GM21423 (cell line): ENCODE data around the gene TRIM3.

Experiments used
- ATAC-seq: cut with Tn5 transposase; IDR thresholded peaks from one replicate; pipeline ENCODE4 v1.9.1; 2021; ENCODE audit warnings: mild to moderate bottlenecking, moderate library complexity; ENCODE audit not compliant: unreplicated experiment

The TRIM3 gene

DNA sequence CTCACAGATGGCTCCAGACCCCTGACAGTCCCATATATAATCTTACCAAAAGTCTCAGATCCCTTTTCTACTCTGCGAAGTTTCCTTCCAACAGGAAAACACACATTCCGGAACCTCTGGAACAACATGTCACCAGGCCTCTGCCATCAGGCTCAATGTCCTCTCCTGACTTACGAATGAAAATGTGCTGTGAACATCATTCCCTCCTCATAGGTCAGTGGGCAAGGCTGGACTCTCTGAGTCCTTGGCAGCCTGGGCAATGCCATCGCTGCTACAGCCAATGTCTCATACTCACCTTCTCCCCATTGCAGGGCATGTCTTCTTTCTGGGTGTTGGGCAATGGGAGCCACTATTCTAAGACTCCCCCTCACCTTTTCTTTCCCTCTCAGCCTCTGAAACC, 31.3 kb downstream of the TRIM3 start:
- no peak for ATAC-seq

DNA sequence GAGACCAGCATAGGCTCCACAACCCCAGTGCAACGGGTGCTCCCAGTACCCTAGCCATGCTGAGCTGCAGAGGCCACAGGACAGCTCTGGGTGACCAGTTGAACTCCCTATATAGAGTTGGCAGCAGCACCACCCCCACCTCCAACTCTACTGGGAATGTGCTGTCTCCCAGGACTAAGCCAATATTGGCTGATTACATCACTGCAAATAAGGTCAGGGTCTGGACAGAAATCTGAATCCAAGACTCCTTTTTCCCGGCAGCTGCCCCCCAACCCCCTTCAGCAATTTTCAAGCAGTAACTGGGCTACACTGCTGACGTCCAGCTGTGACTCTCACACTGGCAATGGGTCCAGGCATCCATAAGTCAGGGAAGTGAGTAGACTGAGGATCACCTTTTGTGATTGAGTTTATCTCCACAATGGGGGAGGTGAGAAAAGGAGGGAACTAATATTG, 32.8 kb downstream of the TRIM3 start, which contains the start of gene HPX:
HPX (minus strand) TSS at position 82 of the 453 bp plus-strand sequence; CDS start at position 58, 24 bp downstream.
- ATAC-seq = no peak

DNA sequence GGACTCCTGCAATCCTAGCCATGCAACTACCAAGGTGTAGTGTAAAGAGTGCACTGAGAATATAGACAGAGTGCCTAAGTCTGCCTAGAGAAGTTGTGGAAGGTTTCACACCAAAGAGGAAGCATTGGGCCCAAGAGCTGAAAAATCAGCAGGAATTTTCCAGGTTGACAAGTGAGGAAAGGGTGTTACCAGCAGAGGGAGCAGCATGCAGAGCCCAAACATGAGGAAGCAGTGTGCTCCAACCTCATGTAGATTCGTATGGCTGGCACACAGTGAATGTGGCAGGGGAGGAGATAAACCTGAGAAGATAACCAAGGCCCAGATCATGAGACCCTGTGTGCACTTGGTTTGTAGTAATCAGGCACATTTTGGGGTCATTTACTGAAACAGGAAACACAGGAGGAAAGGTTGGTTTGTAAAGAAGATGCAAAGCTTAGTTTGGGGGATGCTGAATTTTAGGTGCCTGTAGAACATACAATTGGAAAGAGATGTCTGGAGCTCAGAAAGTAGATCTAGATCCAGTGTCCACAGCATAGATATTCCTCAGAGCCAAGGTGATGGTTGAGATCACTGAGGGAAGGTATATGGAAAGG, 34.7 kb downstream of the TRIM3 start:
- no peak for ATAC-seq

DNA sequence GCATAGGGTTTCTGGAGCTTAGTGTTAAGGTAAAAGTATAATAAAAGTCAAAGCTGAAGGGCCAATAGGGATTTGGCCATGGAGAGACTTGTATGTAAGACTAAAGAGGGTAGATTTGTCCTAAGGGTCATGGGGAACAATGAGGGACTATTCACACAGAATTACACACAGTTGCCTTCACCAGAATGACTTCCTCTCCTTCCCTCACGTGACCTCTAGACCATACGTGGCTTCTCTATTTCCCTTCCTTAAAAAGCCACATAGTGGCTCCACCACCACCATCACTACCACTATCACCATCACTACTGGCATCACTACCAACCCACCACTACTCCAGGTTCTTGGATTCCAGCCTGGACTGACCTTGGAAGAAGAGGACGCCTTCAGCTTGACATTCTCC, 35.7 kb downstream of the TRIM3 start:
- ATAC-seq = no peak

DNA sequence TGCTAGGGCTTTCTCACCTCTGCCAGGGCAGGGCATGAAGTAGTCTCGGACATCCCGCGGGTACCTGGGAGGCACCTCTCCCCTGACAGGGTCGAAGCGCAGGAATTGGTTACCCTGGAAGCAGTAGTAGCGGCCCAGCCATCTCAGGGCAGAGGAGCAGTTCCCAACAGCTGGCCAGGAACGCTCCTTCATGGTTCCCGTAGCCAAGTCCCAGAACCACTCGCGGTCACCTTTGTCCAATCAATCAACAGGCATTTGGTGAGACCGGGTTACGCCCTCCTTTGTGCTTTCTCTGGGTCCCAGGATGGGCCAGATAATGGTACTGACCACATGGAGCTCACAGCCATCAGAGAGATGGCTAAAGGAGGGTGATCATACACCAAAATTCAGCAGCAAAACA, 36.3 kb downstream of the TRIM3 start:
- no peak for ATAC-seq

DNA sequence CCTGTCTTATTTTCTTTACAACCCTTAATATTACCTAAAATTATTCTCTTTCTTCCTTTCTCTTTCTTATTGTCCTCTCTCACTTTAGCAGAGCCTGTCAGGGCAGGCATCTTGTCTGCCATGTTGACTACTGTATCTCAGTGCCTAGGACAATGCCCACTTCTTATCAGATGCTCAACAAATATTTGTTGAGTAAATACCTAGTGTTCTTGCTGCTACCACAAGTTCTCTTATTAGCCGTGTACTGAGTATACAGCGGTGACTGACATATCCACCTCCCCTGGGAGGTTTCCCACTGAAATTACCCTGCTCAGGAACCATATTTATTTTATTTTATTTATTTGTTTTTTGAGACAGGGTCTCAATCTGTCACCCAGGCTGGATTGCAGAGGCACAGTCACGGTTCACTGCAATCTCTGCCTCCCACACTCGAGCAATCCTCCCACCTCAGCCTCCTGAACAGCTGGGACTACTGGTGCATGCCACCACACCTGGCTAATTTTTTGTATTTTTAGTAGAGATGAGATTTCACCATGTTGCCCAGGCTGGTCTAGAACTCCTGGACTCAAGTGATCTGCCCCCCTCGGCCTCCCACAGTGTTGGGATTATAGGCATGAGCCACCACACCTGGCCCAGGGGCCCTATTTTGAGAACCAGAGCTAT, 39.6 kb downstream of the TRIM3 start:
- no peak for ATAC-seq

DNA sequence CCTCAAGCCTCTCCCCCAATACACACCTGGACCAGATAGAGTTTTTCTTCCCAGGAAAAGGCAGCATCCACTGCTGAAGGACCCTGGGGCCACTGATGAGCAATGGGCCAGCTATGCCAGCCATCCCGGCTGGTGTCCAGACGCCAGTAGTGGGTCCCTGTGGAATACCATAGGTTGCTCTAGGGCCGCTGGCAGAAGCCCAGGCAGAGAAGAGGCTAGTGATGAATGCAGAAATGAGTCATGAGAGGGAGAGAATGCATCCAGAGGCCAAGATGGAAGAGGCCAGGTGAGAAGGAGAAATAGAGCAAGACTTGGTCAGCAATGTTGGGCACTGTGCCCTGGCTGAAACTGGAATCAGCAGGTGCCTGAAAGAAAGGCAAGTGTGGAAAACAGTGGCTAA, 41.9 kb downstream of the TRIM3 start:
- ATAC-seq = no peak

DNA sequence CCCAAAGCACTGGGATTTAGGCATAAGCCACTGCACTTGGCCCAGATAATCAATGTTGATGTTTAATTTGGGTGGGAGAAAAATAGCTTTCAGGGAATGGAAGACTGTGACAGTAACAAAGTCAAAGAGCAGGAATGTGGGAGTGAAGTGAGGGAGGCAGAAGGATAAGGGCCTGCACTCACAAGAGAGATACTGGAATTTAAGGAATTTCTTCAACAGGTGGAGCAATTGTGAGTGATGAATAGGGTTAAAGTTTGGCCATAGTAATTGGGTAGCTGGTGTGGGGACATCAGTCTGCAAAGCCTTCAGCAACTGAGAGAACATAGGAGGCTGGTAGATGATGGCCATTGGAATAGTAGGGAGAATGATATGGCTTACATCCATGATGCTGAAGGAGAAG, 46.2 kb downstream of the TRIM3 start:
- no peak for ATAC-seq

DNA sequence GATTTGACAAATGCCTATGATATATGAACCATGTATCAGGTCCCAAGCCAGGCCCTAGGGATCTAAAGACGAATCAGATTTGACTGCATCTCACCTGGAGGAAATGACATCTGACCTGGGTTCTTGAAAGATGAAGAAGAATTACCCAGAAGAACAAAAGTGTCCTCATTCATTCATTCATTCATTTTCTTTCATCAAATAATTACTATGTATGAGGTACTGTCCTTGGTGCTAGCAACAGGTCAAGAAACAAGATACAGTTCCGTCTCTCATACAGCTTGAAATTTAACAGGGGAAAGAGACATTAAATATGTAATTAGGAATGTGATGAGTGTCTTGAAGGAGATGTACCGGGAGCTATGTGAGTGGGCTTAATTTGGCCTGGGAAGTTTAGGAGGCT, 53.1 kb downstream of the TRIM3 start:
- ATAC-seq = no peak

DNA sequence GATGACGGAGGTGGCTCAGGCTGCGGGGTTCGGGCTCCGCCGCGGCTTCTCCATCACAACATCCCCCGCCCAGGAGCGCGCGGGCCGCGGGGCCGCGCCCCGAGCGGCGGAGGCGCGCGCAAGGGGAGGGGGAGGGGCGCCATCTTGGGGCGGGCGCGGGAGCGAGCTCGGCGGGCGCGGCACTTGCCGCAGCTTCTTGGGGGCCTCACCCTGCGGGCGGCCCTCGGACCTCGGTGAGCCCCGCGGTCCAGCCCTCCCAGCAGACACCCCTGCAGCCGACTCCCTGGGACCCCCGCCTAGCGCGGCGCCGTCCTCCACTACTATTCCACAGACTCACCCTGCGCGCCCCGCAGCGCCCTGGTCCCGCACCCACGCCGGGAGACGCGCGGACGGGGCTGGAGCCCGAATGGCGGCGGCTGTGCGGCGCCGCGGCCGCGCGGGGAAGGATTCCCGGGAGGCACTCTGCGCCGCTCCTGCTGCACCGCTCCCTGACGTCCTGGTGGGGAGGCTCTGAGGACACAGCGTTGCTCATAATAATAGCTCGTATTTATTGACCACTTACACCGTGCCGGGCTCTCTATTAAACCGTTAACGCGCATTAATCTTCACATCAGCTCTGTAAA, 54.6 kb downstream of the TRIM3 start, which contains the start of gene APBB1:
APBB1 (minus strand) TSS at position 86 of the 623 bp plus-strand sequence. CDS start 7,747 bp downstream, outside the sequence.
- no peak for ATAC-seq

DNA sequence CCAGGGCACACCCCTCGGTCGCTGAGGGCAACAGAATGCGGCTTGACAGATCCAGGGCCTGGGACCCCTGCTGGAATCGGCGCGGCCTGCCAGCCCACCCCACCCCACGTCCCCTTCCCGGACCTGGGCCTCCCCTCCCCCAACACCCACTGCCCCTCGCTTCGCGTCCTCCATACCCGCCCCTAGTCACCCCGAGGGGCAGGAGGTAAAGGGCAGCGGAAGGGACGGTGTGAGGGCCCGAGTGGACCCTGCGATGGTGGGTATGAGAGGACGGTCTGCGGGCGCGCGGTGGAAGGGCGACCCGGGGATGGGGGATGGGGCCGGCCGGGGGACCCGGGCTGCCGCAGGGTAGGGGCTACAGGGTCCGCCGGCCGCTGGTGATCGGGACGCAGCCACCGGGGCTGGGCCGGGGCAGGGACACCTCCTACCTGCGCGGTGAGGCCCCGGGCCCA, 55.2 kb downstream of the TRIM3 start:
- ATAC-seq = no peak

DNA sequence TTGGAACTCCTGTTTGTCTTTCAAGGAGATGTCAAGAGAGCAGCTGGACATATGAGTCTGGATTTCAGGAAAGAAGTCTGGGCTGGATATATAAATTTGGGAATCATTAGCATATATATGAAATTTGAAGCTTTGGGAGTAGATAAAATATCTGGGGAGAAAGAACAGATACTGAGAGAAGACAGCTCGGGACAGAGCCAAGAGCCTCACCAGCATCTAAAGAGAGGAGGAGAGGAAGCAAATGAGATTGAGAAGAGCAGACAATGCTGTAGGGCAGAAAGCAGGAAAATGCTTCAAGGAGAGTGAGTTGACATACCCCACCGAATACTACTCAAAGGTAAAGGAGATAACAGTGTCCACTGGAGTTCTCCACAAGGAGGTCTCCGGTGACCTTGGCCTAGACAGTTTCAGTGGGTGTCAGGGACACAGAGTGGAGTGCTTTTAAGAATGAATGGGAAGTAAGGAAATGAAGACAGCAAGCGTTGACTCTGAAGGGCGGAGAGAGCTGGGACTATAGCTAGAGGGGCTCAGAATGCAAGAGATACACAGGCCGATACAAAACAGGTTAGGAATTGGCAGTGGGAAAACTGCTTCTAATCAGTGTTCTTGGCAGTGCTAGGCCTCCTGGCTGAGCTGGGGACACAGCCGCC, 55.7 kb downstream of the TRIM3 start:
- no peak for ATAC-seq

DNA sequence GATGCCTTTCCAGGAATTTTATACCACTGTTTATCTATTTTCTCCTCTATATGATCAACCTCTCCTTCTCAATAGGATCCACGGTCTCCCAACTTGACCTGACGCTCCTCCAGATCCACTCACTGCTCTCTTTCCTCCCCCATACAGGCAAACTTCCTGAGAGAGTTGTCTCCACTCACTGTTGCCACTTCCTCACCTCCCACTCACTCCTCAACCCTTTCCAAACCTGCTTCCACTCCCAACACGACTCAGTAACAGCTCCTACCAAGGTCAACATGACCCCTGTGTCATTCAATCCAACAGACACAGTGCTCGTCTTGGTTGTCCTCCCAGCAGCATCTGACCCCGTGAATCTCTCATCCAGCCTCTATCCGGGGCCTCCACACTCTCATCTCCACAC, 57.9 kb downstream of the TRIM3 start:
- ATAC-seq = no peak

DNA sequence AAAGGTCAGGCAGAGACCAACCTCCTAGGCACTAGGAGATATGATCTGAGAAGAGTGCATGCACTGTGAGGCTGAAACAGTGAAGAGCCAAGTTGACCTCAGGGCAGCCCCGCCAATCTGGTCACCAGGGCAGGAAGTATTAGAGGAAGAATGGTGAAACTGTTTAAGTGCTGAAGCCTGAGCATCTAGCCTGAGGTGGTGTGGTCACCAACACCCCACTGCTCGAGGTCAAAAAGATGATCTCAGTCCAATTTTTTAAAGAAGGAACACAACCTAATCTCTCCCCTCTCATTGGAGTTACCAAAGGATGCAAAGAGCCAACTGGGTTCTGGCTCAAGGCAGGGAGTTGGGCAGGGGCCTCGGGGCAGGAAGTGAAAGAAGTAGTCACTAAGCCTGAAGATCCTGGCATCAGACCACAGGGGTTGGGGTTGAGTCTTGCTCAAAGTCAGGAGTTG, 58.8 kb downstream of the TRIM3 start:
- ATAC-seq = peak; percentile 48

DNA sequence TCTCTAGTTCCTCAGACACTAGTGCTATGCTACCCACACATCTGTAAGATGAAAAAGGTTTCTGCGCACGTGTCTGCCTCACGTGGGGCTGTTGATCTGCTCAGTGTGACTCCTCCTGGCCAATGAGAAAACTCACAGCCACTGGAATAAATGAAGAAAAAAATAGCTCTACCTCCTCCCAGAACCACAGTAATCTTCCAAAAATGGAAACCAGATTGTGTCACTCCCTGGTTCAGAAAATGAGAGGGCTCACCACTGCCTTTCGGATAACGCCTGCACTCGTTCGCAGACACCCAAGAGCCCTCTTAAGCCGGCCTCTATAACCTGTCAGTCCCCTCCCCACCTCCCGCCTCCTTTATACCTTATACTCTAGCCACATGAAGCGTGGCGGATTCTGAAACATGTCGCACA, 59.9 kb downstream of the TRIM3 start:
- ATAC-seq = no peak

DNA sequence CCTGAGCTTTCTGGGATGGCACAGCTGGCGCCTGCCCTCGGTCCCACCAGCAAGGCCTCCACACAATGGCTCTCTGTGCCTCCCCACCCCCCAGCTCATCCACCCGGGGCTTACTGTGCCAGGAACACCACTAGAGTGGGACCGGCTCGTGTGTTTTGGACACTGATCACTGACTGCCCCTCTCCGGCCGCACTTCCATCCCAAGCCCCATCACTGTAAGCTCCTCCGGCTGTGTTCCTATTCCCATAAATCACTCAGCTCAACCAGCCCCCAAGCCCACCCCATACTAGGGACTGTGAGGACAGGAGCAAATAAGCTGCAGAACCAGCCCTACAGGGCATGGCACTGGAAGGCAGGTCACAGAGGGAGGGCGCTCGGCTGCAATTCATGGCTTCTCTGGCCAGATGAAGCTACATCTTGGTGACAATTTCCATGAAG, 62.1 kb downstream of the TRIM3 start:
- no peak for ATAC-seq

DNA sequence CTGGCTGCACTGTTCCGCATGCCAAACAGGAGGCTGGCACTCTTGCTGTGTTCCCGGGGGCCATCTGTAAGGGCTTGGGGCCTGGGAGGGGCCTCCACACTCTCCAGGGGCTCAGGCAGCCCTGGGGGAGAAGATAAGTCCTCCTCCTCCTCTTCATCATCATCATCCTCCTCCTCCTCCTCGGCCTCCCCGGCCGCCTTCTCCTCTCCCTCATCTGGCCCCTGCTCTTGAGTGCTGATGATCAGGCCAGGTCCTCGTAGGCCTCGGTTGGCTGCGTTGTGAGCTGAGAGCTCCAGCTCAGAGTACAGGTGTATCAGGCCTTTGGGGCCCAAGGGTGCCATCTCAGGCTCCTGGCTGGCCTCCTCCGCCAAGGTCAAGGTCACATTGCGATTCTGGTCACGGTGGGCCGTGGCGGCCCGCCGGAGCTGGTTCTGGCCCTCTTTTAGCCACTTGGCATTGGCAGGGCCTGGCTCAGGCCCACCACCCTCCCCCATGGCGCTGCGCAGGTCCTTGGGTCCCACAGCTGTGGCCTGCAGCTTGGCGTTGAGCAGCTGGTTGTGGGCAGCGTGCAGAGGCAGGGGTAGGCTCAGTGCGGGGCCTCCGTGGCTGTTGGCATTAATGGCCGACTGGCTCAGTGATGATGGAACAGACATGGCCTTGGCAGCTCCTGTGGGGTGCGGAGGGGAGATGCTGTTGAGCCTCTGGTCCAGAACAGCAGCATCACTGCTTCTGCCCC, 62.9 kb downstream of the TRIM3 start:
- ATAC-seq = no peak

DNA sequence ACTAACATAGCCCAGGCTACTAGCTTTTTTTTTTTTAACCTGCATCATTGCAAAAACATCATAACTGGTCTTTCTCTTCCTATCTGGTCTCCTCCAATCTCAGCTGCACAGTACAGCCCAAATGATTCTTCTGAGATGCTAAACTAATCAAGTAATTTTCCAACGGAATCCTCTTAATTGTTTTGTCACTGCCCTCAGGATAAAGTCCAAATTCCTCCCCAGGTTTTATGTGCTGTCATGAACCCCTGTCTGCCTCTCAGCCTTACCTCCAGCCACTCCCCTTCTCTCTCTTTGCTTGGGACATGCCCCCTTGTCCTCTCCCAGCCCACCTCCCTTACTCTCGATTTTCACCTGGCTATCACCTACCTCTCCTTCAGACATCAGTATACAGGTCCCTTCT, 67.4 kb downstream of the TRIM3 start:
- no peak for ATAC-seq

DNA sequence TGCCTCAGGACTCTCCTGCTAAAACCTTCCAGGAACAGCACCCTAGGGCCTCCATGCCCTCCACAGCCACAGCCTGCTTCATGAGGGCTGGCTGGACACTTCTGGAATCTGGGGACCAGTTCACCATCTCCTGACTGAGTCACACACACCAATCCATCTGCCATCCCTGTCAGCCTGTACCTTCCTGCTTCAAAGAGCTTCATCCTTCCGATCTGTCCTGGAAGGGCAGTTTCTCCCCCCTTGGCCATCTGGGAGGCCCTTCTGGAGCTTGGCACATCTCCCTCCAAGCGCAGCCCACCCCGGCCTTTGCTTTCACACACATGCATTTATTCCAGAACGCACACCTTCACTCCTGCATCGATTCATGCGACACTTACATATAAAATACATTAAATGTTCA, 67.9 kb downstream of the TRIM3 start:
- ATAC-seq = no peak

DNA sequence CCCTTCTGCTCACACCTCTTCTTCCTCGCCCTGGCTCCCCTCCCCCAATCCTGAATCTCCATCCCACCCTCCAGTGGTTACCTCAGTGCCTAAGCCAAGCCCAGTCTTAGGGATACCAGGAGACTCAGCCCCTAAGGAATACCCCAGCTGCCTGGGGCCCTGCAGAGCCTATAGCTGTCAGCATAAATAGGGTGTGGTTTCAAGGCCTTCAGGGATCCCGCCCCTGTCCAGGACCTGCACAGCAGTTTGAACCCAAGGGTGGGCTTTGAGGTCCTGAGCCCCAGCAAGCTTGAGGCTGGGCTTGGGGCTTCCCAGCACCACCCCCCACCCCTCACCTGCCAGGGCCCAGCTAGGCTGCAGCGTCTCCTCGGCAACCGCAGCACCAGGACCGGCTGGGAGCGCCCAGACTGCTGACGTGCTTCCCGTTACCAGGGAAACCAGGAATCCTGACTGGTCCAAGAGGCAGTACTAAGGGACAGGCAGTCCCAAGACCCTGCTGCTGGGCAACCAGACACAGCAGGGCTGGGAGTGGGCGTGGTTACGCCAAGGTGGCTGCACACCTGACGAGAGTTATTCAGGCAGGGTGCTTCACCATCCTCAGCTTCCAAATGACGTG, 68.6 kb downstream of the TRIM3 start:
- no peak for ATAC-seq
